H9 (cell line): ENCODE measurements around the gene WDR20. TPM values are rescaled to one million over a fixed set of nuclear protein-coding genes. Genes with fewer than 3 reads are reported as not detected.

Source experiments
- DNase-seq: peaks from one replicate; pipeline ENCODE4 v3.0.0-alpha.2; 2017
- H2AFZ ChIP-seq: one replicate; pipeline ENCODE4 v1.6.1; 2013; ENCODE audit warnings: mild to moderate bottlenecking, low read length, control low read depth, moderate library complexity
- H2AK5ac ChIP-seq: 2 replicates; pipeline ENCODE4 v1.6.1; 2013; ENCODE audit warnings: low read length, control low read depth, mixed read lengths; ENCODE audit not compliant: insufficient read length
- H2BK120ac ChIP-seq: one replicate; pipeline ENCODE4 v1.6.1; 2013; ENCODE audit warnings: low read depth, mild to moderate bottlenecking, low read length, control low read depth, inconsistent platforms; ENCODE audit not compliant: poor library complexity, severe bottlenecking
- H2BK12ac ChIP-seq: 2 replicates; pipeline ENCODE4 v1.6.1; 2013; ENCODE audit warnings: low read length, control low read depth, mixed read lengths, low read depth; ENCODE audit not compliant: insufficient read length
- H2BK15ac ChIP-seq: 2 replicates; pipeline ENCODE4 v1.6.1; 2013; ENCODE audit warnings: low read depth, low read length, control low read depth
- H2BK20ac ChIP-seq: one replicate; pipeline ENCODE4 v1.6.1; 2013; ENCODE audit warnings: low read depth, mild to moderate bottlenecking, low read length, control low read depth, inconsistent platforms; ENCODE audit not compliant: poor library complexity, severe bottlenecking
- H2BK5ac ChIP-seq: 2 replicates; pipeline ENCODE4 v1.6.1; 2013; ENCODE audit warnings: low read length, control low read depth, mixed read lengths; ENCODE audit not compliant: insufficient read length
- H3K14ac ChIP-seq: 2 replicates; pipeline ENCODE4 v1.6.1; 2013; ENCODE audit warnings: low read length, control low read depth; ENCODE audit not compliant: insufficient read depth
- H3K18ac ChIP-seq: 2 replicates; pipeline ENCODE4 v1.6.1; 2013; ENCODE audit warnings: low read depth, mild to moderate bottlenecking, mixed read lengths, low read length, control low read depth; ENCODE audit not compliant: insufficient read length
- H3K23ac ChIP-seq: 2 replicates; pipeline ENCODE4 v1.6.1; 2013; ENCODE audit warnings: low read length, control low read depth, mixed read lengths, low read depth; ENCODE audit not compliant: insufficient read length
- H3K23me2 ChIP-seq: 2 replicates; pipeline ENCODE4 v1.6.1; 2013; ENCODE audit warnings: low read depth, mild to moderate bottlenecking, mixed read lengths, low read length, control low read depth; ENCODE audit not compliant: insufficient read length, poor library complexity, severe bottlenecking
- H3K27ac ChIP-seq: 2 replicates; pipeline ENCODE4 v1.5.1; 2013; ENCODE audit warnings: low read length, control low read depth, mixed read lengths, low read depth; ENCODE audit not compliant: insufficient read length
- H3K27me3 ChIP-seq: 2 replicates; pipeline ENCODE4 v1.6.1; 2013; ENCODE audit warnings: low read length, control low read depth, inconsistent platforms; ENCODE audit not compliant: insufficient read depth
- H3K4ac ChIP-seq: 2 replicates; pipeline ENCODE4 v1.6.1; 2013; ENCODE audit warnings: low read depth, mild to moderate bottlenecking, control low read depth, inconsistent platforms, low read length, moderate library complexity
- H3K4me1 ChIP-seq: 2 replicates; pipeline ENCODE4 v1.6.1; 2013; ENCODE audit warnings: low read length, control low read depth, inconsistent platforms; ENCODE audit not compliant: insufficient read depth
- H3K4me2 ChIP-seq: 2 replicates; pipeline ENCODE4 v1.6.1; 2013; ENCODE audit warnings: low read length, control low read depth, mixed read lengths; ENCODE audit not compliant: insufficient read length, insufficient read depth
- H3K56ac ChIP-seq: 2 replicates; pipeline ENCODE4 v1.6.1; 2013; ENCODE audit warnings: low read depth, mild to moderate bottlenecking, mixed read lengths, low read length, control low read depth; ENCODE audit not compliant: insufficient read length
- H3K79me1 ChIP-seq: 2 replicates; pipeline ENCODE4 v1.6.1; 2013; ENCODE audit warnings: low read depth, mild to moderate bottlenecking, moderate library complexity, low read length, control low read depth, inconsistent platforms; ENCODE audit not compliant: insufficient read depth, poor library complexity, severe bottlenecking
- H3K79me2 ChIP-seq: 2 replicates; pipeline ENCODE4 v1.6.1; 2013; ENCODE audit warnings: low read length, control low read depth, inconsistent platforms; ENCODE audit not compliant: insufficient read depth
- H3K9ac ChIP-seq: 2 replicates; pipeline ENCODE4 v1.6.1; 2013; ENCODE audit warnings: low read length, control low read depth, mixed read lengths; ENCODE audit not compliant: insufficient read length; ENCODE audit errors: extremely low read depth
- H3K9me3 ChIP-seq: one replicate; pipeline ENCODE4 v1.6.1; 2013; ENCODE audit warnings: low read depth, low read length, inconsistent platforms; ENCODE audit not compliant: control insufficient read depth
- H3T11ph ChIP-seq: one replicate; pipeline ENCODE4 v1.6.1; 2013; ENCODE audit warnings: mild to moderate bottlenecking, low read length, control low read depth, inconsistent platforms
- H4K20me1 ChIP-seq: one replicate; pipeline ENCODE4 v1.6.1; 2013; ENCODE audit not compliant: control insufficient read depth, insufficient read length, insufficient read depth
- H4K5ac ChIP-seq: 2 replicates; pipeline ENCODE4 v1.6.1; 2013; ENCODE audit warnings: low read depth, mild to moderate bottlenecking, mixed read lengths, low read length, control low read depth; ENCODE audit not compliant: insufficient read length
- H4K8ac ChIP-seq: replicated peaks from 2 replicates; pipeline ENCODE4 v1.6.1; 2013; ENCODE audit warnings: low read length, control low read depth, mixed read lengths, low read depth; ENCODE audit not compliant: insufficient read length
- H4K91ac ChIP-seq: 2 replicates; pipeline ENCODE4 v1.6.1; 2013; ENCODE audit warnings: low read depth, mild to moderate bottlenecking, moderate library complexity, mixed read lengths, low read length, control low read depth; ENCODE audit not compliant: insufficient read length
- H3K27ac Mint-ChIP-seq, 3 experiments: 2 replicates in 2 of 3; 3 replicates in 1 of 3; pipeline ENCODE4 v1.8.0; 2020 to 2021; ENCODE audit warnings: mixed read lengths in 3 of 3, mild to moderate bottlenecking in 1 of 3, moderate library complexity in 1 of 3
- H3K27me3 Mint-ChIP-seq: 2 replicates; pipeline ENCODE4 v1.8.0; 2021; ENCODE audit warnings: low read depth, mild to moderate bottlenecking, moderate library complexity, mixed read lengths
- H3K36me3 Mint-ChIP-seq, 3 experiments: 2 replicates in 2 of 3; 3 replicates in 1 of 3; pipeline ENCODE4 v1.8.0; 2020 to 2021; ENCODE audit warnings: low read depth in 3 of 3, mixed read lengths in 3 of 3; ENCODE audit not compliant: insufficient read depth in 1 of 3
- H3K4me1 Mint-ChIP-seq, 2 experiments: 2 replicates each; pipeline ENCODE4 v1.8.0; 2020; ENCODE audit warnings: mixed read lengths in 2 of 2
- H3K4me3 Mint-ChIP-seq, 2 experiments: 2 replicates in 1 of 2; 3 replicates in 1 of 2; pipeline ENCODE4 v1.8.0; 2020 to 2021; ENCODE audit warnings: mild to moderate bottlenecking in 2 of 2, mixed read lengths in 2 of 2, moderate library complexity in 1 of 2
- H3K9me3 Mint-ChIP-seq, 2 experiments: 2 replicates in 1 of 2; 3 replicates in 1 of 2; pipeline ENCODE4 v1.8.0; 2020; ENCODE audit warnings: mild to moderate bottlenecking in 2 of 2, mixed read lengths in 2 of 2, moderate library complexity in 1 of 2
- WGBS: extraction: QIAGEN DNeasy Blood & Tissue Kit; methylation state at CpG from one replicate; pipeline ENCODE4 v1.1.7; 2013; ENCODE audit warnings: missing lambda C conversion rate, low lambda C conversion rate, mixed read lengths; ENCODE audit not compliant: insufficient read length; ENCODE audit errors: extremely low coverage; 5-methylcytosine and 5-hydroxymethylcytosine counted together
- total RNA-seq: library from RNA; stranded (reverse); gene quantifications from 2 replicates; pipeline ENCODE4 v1.2.1, GENCODE V29; 2021
- TF ChIP-seq, protein P1 (sequence below): fragments of 200-600 bp; sonication (generic); conservative IDR thresholded peaks from 3 replicates; pipeline ENCODE4 v1.8.0; 2021; ENCODE audit warnings: antibody characterized with exemption, mild to moderate bottlenecking

The WDR20 gene
- total RNA-seq, 1 experiment from 2014 or later, result 31.6 TPM

GRCh38 chr14:102212845-102213244 is 73.1 kb downstream of the WDR20 start:
- H3K4me2 ChIP-seq, result no peak overlapping the region
- no peak overlapping the region for H3K56ac ChIP-seq
- H3K23me2 ChIP-seq, result no peaks in the 10 kb centered on the region
- peaks cover 4 to 13% (median 13%) of the 10 kb centered on the region in 3 experiments; a peak in 6 of 7 replicates for H3K36me3 Mint-ChIP-seq
- H2AFZ ChIP-seq, result no peak overlapping the region
- no peak overlapping the region for H2BK12ac ChIP-seq
- H3K9me3 Mint-ChIP-seq, result no peaks in the 10 kb centered on the region
- no peak overlapping the region for H3K14ac ChIP-seq
- no peaks in the 10 kb centered on the region for H3K79me2 ChIP-seq
- no peaks in the 10 kb centered on the region for H3K27me3 Mint-ChIP-seq
- no peak overlapping the region for H3K27ac ChIP-seq
- TF ChIP-seq, protein P1, sequence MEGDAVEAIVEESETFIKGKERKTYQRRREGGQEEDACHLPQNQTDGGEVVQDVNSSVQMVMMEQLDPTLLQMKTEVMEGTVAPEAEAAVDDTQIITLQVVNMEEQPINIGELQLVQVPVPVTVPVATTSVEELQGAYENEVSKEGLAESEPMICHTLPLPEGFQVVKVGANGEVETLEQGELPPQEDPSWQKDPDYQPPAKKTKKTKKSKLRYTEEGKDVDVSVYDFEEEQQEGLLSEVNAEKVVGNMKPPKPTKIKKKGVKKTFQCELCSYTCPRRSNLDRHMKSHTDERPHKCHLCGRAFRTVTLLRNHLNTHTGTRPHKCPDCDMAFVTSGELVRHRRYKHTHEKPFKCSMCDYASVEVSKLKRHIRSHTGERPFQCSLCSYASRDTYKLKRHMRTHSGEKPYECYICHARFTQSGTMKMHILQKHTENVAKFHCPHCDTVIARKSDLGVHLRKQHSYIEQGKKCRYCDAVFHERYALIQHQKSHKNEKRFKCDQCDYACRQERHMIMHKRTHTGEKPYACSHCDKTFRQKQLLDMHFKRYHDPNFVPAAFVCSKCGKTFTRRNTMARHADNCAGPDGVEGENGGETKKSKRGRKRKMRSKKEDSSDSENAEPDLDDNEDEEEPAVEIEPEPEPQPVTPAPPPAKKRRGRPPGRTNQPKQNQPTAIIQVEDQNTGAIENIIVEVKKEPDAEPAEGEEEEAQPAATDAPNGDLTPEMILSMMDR, result no peak
- no peak overlapping the region for H2BK20ac ChIP-seq
- no peak for DNase-seq
- no peak overlapping the region for H2BK15ac ChIP-seq
- no peak overlapping the region for H4K5ac ChIP-seq
- peak overlapping the region in 1 of 3 experiments; percentile 24; a peak in 1 of 7 replicates for H3K27ac Mint-ChIP-seq
- H3K23ac ChIP-seq, result no peak overlapping the region
- H3K9me3 ChIP-seq, result no peaks in the 10 kb centered on the region
- H4K20me1 ChIP-seq, result no peaks in the 10 kb centered on the region
- H3K27me3 ChIP-seq, result no peaks in the 10 kb centered on the region
- H3K9ac ChIP-seq, result no peak overlapping the region
- no peaks in the 10 kb centered on the region for H3K79me1 ChIP-seq
- no peak overlapping the region for H2BK5ac ChIP-seq
- no CpG with 5 or more reads among the region's 10 CpGs for WGBS
- no peak overlapping the region for H2BK120ac ChIP-seq
- H3K4me3 Mint-ChIP-seq, result no peak overlapping the region
- no peak overlapping the region for H4K8ac ChIP-seq
- peaks cover 9 to 34% of the 10 kb centered on the region in 2 experiments for H3K4me1 Mint-ChIP-seq
- H3K4me1 ChIP-seq, result no peaks in the 10 kb centered on the region
- no peak overlapping the region for H4K91ac ChIP-seq
- H3K4ac ChIP-seq, result no peak overlapping the region
- no peak overlapping the region for H2AK5ac ChIP-seq
- H3T11ph ChIP-seq, result no peak overlapping the region
- H3K18ac ChIP-seq, result no peak overlapping the region
